ENCODE data around the gene DOCK9. TPM values are rescaled to one million over a fixed set of nuclear protein-coding genes. Genes with fewer than 3 reads are reported as not detected.

DOCK9 gene
- 30.5 TPM for total RNA-seq (2021; ENCODE audit: unreplicated experiment)
- polyA plus RNA-seq (2012; ENCODE audit: insufficient read length) = 22.2 TPM
- Bru-seq, nascent RNA = percentile 62 among the genes with signal in this experiment
- BruChase-seq, experiment 1, labeled RNA remaining after a 2-hour chase = percentile 59 among the genes with signal in this experiment
- percentile 58 among the genes with signal in this experiment for BruChase-seq, experiment 2, labeled RNA remaining after a 6-hour chase
- long read RNA-seq, full-length matches to known transcripts = 1 of 22 reads
- long read RNA-seq, partial matches to known transcripts = 7 of 22 reads
- long read RNA-seq, other reads (novel, unspliced or antisense) = 14 of 22 reads

GRCh38 chr13:98977568-98978265 is at the start of gene DOCK9:
TSS of gene DOCK9 (minus strand) at chr13:98978064. CDS start at chr13:98977909, 155 bp downstream.
- no peak for DNase-seq (ENCODE audit: low read depth, low spot score)
- Histone ChIP-seq H3K27me3 (ENCODE audit: control insufficient read depth, insufficient read depth, low read length) (no peaks in the 10 kb centered on the region), H3K36me3 (ENCODE audit: control insufficient read depth, insufficient read depth, low read length) (no peaks in the 10 kb centered on the region), H3K9me3 (ENCODE audit: control insufficient read depth, insufficient read depth, low read depth, low read length) (no peaks in the 10 kb centered on the region), H3K4me3 (ENCODE audit: low read depth in 2 of 2, low read length in 2 of 2) (peak within 1 kb of the TSS; percentile 8 to 30; a peak in 2 of 4 replicates), H3K27ac (ENCODE audit: low read length) (no peak within 1 kb of the TSS; the same call in 1 of the 2 replicates), H3K4me1 (ENCODE audit: control insufficient read depth, insufficient read depth, low read length) (peaks cover 15% of the 10 kb centered on the region)
- ChIA-PET CTCF (no interaction called here), POLR2A (no interaction called here)
- TF ChIP-seq CTCF (IDR thresholded peaks at IDR 0.05) = no peak
- TF ChIP-seq POLR2AphosphoS5 (IDR thresholded peaks at IDR 0.05; ENCODE audit: low read depth, low read length) = no peak
- TF ChIP-seq, protein P1, sequence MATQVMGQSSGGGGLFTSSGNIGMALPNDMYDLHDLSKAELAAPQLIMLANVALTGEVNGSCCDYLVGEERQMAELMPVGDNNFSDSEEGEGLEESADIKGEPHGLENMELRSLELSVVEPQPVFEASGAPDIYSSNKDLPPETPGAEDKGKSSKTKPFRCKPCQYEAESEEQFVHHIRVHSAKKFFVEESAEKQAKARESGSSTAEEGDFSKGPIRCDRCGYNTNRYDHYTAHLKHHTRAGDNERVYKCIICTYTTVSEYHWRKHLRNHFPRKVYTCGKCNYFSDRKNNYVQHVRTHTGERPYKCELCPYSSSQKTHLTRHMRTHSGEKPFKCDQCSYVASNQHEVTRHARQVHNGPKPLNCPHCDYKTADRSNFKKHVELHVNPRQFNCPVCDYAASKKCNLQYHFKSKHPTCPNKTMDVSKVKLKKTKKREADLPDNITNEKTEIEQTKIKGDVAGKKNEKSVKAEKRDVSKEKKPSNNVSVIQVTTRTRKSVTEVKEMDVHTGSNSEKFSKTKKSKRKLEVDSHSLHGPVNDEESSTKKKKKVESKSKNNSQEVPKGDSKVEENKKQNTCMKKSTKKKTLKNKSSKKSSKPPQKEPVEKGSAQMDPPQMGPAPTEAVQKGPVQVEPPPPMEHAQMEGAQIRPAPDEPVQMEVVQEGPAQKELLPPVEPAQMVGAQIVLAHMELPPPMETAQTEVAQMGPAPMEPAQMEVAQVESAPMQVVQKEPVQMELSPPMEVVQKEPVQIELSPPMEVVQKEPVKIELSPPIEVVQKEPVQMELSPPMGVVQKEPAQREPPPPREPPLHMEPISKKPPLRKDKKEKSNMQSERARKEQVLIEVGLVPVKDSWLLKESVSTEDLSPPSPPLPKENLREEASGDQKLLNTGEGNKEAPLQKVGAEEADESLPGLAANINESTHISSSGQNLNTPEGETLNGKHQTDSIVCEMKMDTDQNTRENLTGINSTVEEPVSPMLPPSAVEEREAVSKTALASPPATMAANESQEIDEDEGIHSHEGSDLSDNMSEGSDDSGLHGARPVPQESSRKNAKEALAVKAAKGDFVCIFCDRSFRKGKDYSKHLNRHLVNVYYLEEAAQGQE (IDR thresholded peaks at IDR 0.05; ENCODE audit: insufficient read depth in 1 of 2, low read depth in 2 of 2, low read length in 1 of 2) = no peak
- TF ChIP-seq SIN3A (IDR thresholded peaks at IDR 0.05; ENCODE audit: borderline replicate concordance, insufficient read depth, low read depth, low read length) = no peak
- no peak for TF ChIP-seq TCF7L2 (IDR thresholded peaks at IDR 0.05; ENCODE audit: low read depth, low read length)
- ATAC-seq = peak; percentile 87
- no TSS peak for BruUV-seq (replicated peaks)
- intact Hi-C loops (cut with micrococcal nuclease; ENCODE audit: unreplicated experiment) (no loop called here), in situ Hi-C loops (cut with HindIII; ENCODE audit: low pct_unique_long_range_greater_than_20kb, low sequenced_read_pairs) (no loop called here)

DNA sequence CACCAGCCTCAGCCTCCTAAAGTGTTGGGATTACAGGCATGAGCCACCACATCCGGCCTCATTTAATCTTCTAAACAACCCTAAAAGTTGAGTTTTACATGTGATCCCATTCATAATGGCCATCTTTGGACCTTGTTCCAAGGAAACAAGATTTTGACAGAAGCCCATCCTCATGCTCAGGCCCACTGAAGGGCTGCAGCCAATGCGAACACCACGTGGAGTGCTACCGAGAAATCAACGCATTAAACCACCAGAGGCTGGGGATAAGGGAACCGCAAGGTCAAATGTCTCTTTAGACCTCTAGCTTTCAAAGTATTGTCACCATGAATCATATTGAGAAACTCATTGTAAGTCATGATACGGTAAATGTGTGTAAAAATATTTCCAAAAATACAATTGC is 49.4 kb upstream of the DOCK9 start:
- Histone ChIP-seq H3K9me3 (ENCODE audit: control insufficient read depth, insufficient read depth, low read depth, low read length) (no peaks in the 10 kb centered on the region), H3K27me3 (ENCODE audit: control insufficient read depth, insufficient read depth, low read length) (no peaks in the 10 kb centered on the region), H3K27ac (ENCODE audit: low read length) (no peak overlapping the region), H3K36me3 (ENCODE audit: control insufficient read depth, insufficient read depth, low read length) (no peaks in the 10 kb centered on the region), H3K4me3 (ENCODE audit: low read depth in 2 of 2, low read length in 2 of 2) (no peak overlapping the region), H3K4me1 (ENCODE audit: control insufficient read depth, insufficient read depth, low read length) (no peaks in the 10 kb centered on the region)
- TF ChIP-seq CTCF (IDR thresholded peaks at IDR 0.05) (no peak), TCF7L2 (IDR thresholded peaks at IDR 0.05; ENCODE audit: low read depth, low read length) (no peak), POLR2AphosphoS5 (IDR thresholded peaks at IDR 0.05; ENCODE audit: low read depth, low read length) (no peak), SIN3A (IDR thresholded peaks at IDR 0.05; ENCODE audit: borderline replicate concordance, insufficient read depth, low read depth, low read length) (no peak)
- TF ChIP-seq, protein P1 (IDR thresholded peaks at IDR 0.05; ENCODE audit: insufficient read depth in 1 of 2, low read depth in 2 of 2, low read length in 1 of 2) = no peak
- intact Hi-C loops (cut with micrococcal nuclease; ENCODE audit: unreplicated experiment) = no loop called here
- no peak for DNase-seq (ENCODE audit: low read depth, low spot score)
- no peak for ATAC-seq
- no TSS peak for BruUV-seq (replicated peaks)
- ChIA-PET CTCF (no interaction called here), POLR2A (no interaction called here)
- in situ Hi-C loops (cut with HindIII; ENCODE audit: low pct_unique_long_range_greater_than_20kb, low sequenced_read_pairs) = no loop called here

Measured in Panc1 (cell line).